HCT116 (cell line): ENCODE data around the gene SLCO2A1. TPM values are rescaled to one million over a fixed set of nuclear protein-coding genes. Genes with fewer than 3 reads are reported as not detected.

ENCODE experiments used
- ATAC-seq: fragments of 200-7000 bp; cut with Tn5 transposase; 2 replicates; pipeline ENCODE4 v1.9.1; 2020; ENCODE audit warnings: mild to moderate bottlenecking, moderate library complexity
- BruUV-seq: library from RNA; stranded (reverse); fragments of 400-500 nt; replicated peaks from 2 replicates; lab custom pipeline; 2021; lab: Mats Ljungman, UMichigan
- CTCF ChIA-PET: fragments of 300-600 bp; sonication (Branson Sonifier 250); formaldehyde crosslinking; loops from one replicate; lab custom pipeline; 2021; ENCODE audit warnings: antibody characterized with exemption; lab: Charles Lee
- POLR2A ChIA-PET: fragments of 300-600, 350-600 bp; sonication (Branson Sonifier 250); formaldehyde crosslinking; loops from one replicate; lab custom pipeline; 2021; ENCODE audit warnings: antibody characterized with exemption; lab: Charles Lee
- RAD21 ChIA-PET, 2 experiments: fragments of 300-600 bp; sonication (Branson Sonifier 250); formaldehyde crosslinking; loops; one replicate each; lab custom pipeline; 2023; ENCODE audit warnings: low total read pairs in 2 of 2; ENCODE audit not compliant: uncharacterized antibody in 2 of 2, unreplicated experiment in 2 of 2, low non-redundant PET in 1 of 2; lab: Charles Lee
- DNase-seq: peaks from one replicate; pipeline ENCODE4 v3.0.0-alpha.2; 2010; ENCODE audit warnings: low read depth, low spot score
- H2AFZ ChIP-seq: fragments of 200-600 bp; shearing (Covaris generic), sonication (generic); 2 replicates; pipeline ENCODE4 v1.6.1; 2017; ENCODE audit warnings: low read depth, mixed run types, mixed read lengths, antibody characterized with exemption, low read length; ENCODE audit not compliant: poor library complexity, severe bottlenecking
- H3K27ac ChIP-seq: 2 replicates; pipeline ENCODE4 v1.5.1; 2012; ENCODE audit warnings: low read depth, low read length
- H3K27me3 ChIP-seq: fragments of 200-600 bp; sonication (generic); 2 replicates; pipeline ENCODE4 v1.6.1; 2016; ENCODE audit warnings: mixed run types, low read length, mixed read lengths; ENCODE audit not compliant: insufficient read depth
- H3K36me3 ChIP-seq, 2 experiments: fragments of 200-500 bp in 1 of 2; fragments of 200-600 bp in 1 of 2; sonication (Bioruptor generic) in 1 of 2; sonication (generic) in 1 of 2; 2 replicates each; pipeline versions ENCODE4 v1.5.1 to v1.6.1; 2014 to 2016; ENCODE audit warnings: low read length in 2 of 2, inconsistent platforms in 1 of 2, mixed read lengths in 1 of 2, mixed run types in 1 of 2; ENCODE audit not compliant: insufficient read depth in 2 of 2, control insufficient read depth in 1 of 2
- H3K4me1 ChIP-seq, 2 experiments: fragments of 200-600 bp in 1 of 2; sonication (generic) in 1 of 2; 2 replicates each; pipeline versions ENCODE4 v1.5.1 to v1.6.1; 2012 to 2017; ENCODE audit warnings: low read length in 2 of 2, inconsistent platforms in 1 of 2, mild to moderate bottlenecking in 1 of 2, mixed read lengths in 1 of 2, mixed run types in 1 of 2, moderate library complexity in 1 of 2; ENCODE audit not compliant: insufficient read depth in 2 of 2, control insufficient read depth in 1 of 2
- H3K4me2 ChIP-seq: fragments of 200-600 bp; sonication (generic); 2 replicates; pipeline ENCODE4 v1.6.1; 2017; ENCODE audit warnings: mixed run types, low read length, mixed read lengths
- H3K4me3 ChIP-seq, 2 experiments: fragments of 200-600 bp in 1 of 2; sonication (generic) in 1 of 2; replicated peaks in 1 of 2; 2 replicates each; pipeline ENCODE4 v1.5.1; 2011 to 2016; ENCODE audit warnings: low read length in 2 of 2, control low read depth in 1 of 2, low read depth in 1 of 2, mild to moderate bottlenecking in 1 of 2, mixed read lengths in 1 of 2, mixed run types in 1 of 2
- H3K79me2 ChIP-seq: fragments of 200-600 bp; sonication (generic); 2 replicates; pipeline ENCODE4 v1.6.1; 2017; ENCODE audit warnings: mild to moderate bottlenecking, mixed run types, low read length, moderate library complexity, mixed read lengths; ENCODE audit not compliant: insufficient read depth
- H3K9ac ChIP-seq: fragments of 200-600 bp; sonication (generic); 2 replicates; pipeline ENCODE4 v1.6.1; 2016; ENCODE audit warnings: low read length, mixed read lengths
- H3K9me2 ChIP-seq: fragments of 200-600 bp; sonication (generic), shearing (Covaris generic); 2 replicates; pipeline ENCODE4 v1.6.1; 2017; ENCODE audit warnings: mixed run types, mild to moderate bottlenecking, moderate library complexity; ENCODE audit not compliant: insufficient read depth
- H3K9me3 ChIP-seq, 2 experiments: fragments of 200-500 bp in 1 of 2; fragments of 200-600 bp in 1 of 2; sonication (Bioruptor generic) in 1 of 2; sonication (generic) in 1 of 2; 2 replicates each; pipeline ENCODE4 v1.6.1; 2014 to 2017; ENCODE audit warnings: low read length in 2 of 2, mixed read lengths in 2 of 2, inconsistent platforms in 1 of 2, low read depth in 1 of 2, mild to moderate bottlenecking in 1 of 2, mixed run types in 1 of 2, moderate library complexity in 1 of 2; ENCODE audit not compliant: control insufficient read depth in 1 of 2, insufficient read depth in 1 of 2
- H4K20me1 ChIP-seq: fragments of 200-600 bp; sonication (generic), shearing (Covaris generic); 2 replicates; pipeline ENCODE4 v1.6.1; 2017; ENCODE audit warnings: mixed run types, mild to moderate bottlenecking, moderate library complexity; ENCODE audit not compliant: insufficient read depth
- CBX3 ChIP-seq: IDR thresholded peaks from 2 replicates; pipeline ENCODE4 v1.6.1; 2012; ENCODE audit warnings: low read depth
- CEBPB ChIP-seq: IDR thresholded peaks from 2 replicates; pipeline ENCODE4 v1.6.1; 2012; ENCODE audit warnings: low read depth
- CTCF ChIP-seq, 3 experiments: fragments of 200-600 bp in 1 of 3; sonication (generic) in 1 of 3; IDR thresholded peaks in 2 of 3; conservative IDR thresholded peaks in 1 of 3; 2 replicates each; pipeline ENCODE4 v1.5.1; 2012 to 2017; ENCODE audit warnings: low read depth in 2 of 3, low read length in 2 of 3, antibody characterized with exemption in 1 of 3, borderline replicate concordance in 1 of 3, control low read depth in 1 of 3, mild to moderate bottlenecking in 1 of 3, mixed read lengths in 1 of 3, mixed run types in 1 of 3, moderate library complexity in 1 of 3; ENCODE audit not compliant: insufficient read depth in 1 of 3
- EGR1 ChIP-seq: IDR thresholded peaks from 2 replicates; pipeline ENCODE4 v1.6.1; 2012; ENCODE audit warnings: low read depth
- ELF1 ChIP-seq: IDR thresholded peaks from 2 replicates; pipeline ENCODE4 v1.6.1; 2012; ENCODE audit warnings: low read depth, borderline replicate concordance
- FOSL1 ChIP-seq: IDR thresholded peaks from 2 replicates; pipeline ENCODE4 v1.6.1; 2012; ENCODE audit warnings: low read depth
- JUND ChIP-seq: IDR thresholded peaks from 2 replicates; pipeline ENCODE4 v1.6.1; 2012
- RAD21 ChIP-seq: IDR thresholded peaks from 2 replicates; pipeline ENCODE4 v1.6.1; 2012; ENCODE audit warnings: low read depth, mild to moderate bottlenecking
- REST ChIP-seq: IDR thresholded peaks from 2 replicates; pipeline ENCODE4 v1.6.1; 2012; ENCODE audit warnings: low read depth
- SIN3A ChIP-seq: IDR thresholded peaks from 2 replicates; pipeline ENCODE4 v1.6.1; 2012; ENCODE audit warnings: low read depth
- SP1 ChIP-seq: IDR thresholded peaks from 2 replicates; pipeline ENCODE4 v1.6.1; 2012; ENCODE audit warnings: low read depth
- SRF ChIP-seq: IDR thresholded peaks from 2 replicates; pipeline ENCODE4 v1.6.1; 2012; ENCODE audit warnings: low read depth
- TCF7L2 ChIP-seq: IDR thresholded peaks from 2 replicates; pipeline ENCODE4 v1.7.0; 2011; ENCODE audit warnings: borderline replicate concordance, inconsistent platforms; ENCODE audit not compliant: insufficient read depth, insufficient read length; ENCODE audit errors: extremely low read depth
- YY1 ChIP-seq: IDR thresholded peaks from 2 replicates; pipeline ENCODE4 v1.6.1; 2011; ENCODE audit warnings: low read length, low read depth, moderate library complexity, mild to moderate bottlenecking; ENCODE audit not compliant: insufficient replicate concordance; ENCODE audit errors: extremely low read depth
- ZNF274 ChIP-seq: fragments of 200-500 bp; sonication (Bioruptor generic); IDR thresholded peaks from 2 replicates; pipeline ENCODE4 v1.6.1; 2014; ENCODE audit warnings: mild to moderate bottlenecking, low read depth, low read length, inconsistent platforms
- intact Hi-C: fragments of 100-400 bp; cut with micrococcal nuclease; formaldehyde crosslinking; loops from 2 replicates; pipeline ENCODE4 v1.10.0; 2022
- total RNA-seq: library from RNA; stranded (reverse); gene quantifications from one replicate; pipeline ENCODE4 v1.2.1, GENCODE V29; 2021; ENCODE audit not compliant: unreplicated experiment

SLCO2A1 gene
- total RNA-seq, 1 experiment from 2014 or later: 0.52 TPM

- no TSS peak for BruUV-seq
- Histone ChIP-seq H2AFZ (no peak overlapping the region), H3K79me2 (no peaks in the 10 kb centered on the region), H3K9ac (no peak overlapping the region), H3K36me3 (no peaks in the 10 kb centered on the region), H3K27ac (no peak overlapping the region), H3K9me2 (no peaks in the 10 kb centered on the region), H4K20me1 (no peaks in the 10 kb centered on the region), H3K4me2 (no peak overlapping the region; the same call in 1 of the 2 replicates), H3K4me1 (peaks cover 0 to 6% of the 10 kb centered on the region in 2 experiments; a peak in 1 of 4 replicates), H3K9me3 (no peaks in the 10 kb centered on the region), H3K27me3 (no peaks in the 10 kb centered on the region), H3K4me3 (no peak overlapping the region)
- TF ChIP-seq REST (no peak), SRF (no peak), RAD21 (no peak), CEBPB (no peak), CBX3 (no peak), CTCF (IDR thresholded peaks at IDR 0.05 in 2 of 3, conservative IDR thresholded peaks at IDR 0.05 in 1 of 3; ENCODE audit: borderline replicate concordance in 1 of 3, insufficient read depth in 1 of 3, low read depth in 2 of 3, low read length in 2 of 3) (no peak), TCF7L2 (no peak), FOSL1 (no peak), JUND (no peak), SP1 (no peak), ELF1 (no peak), ZNF274 (no peak), SIN3A (no peak), EGR1 (no peak), YY1 (no peak)
- DNase-seq: no peak
- ATAC-seq: no peak
- RAD21 ChIA-PET: no interaction called here
- CTCF ChIA-PET: no interaction called here
- intact Hi-C loops: no loop called here
- POLR2A ChIA-PET: no interaction called here
These were observed 37.9 kb upstream of the SLCO2A1 start for GRCh38 chr3:134067531-134068161.
